GM18498 (cell line): ENCODE measurements around the gene DLK1.

Experiments used
- ATAC-seq: cut with Tn5 transposase; IDR thresholded peaks from one replicate; pipeline ENCODE4 v1.9.1; 2021; ENCODE audit warnings: mild to moderate bottlenecking, moderate library complexity; ENCODE audit not compliant: unreplicated experiment

Gene DLK1

GRCh38 chr14:100731846-100732765, 5.4 kb downstream of the DLK1 start:
- no peak for ATAC-seq

DNA sequence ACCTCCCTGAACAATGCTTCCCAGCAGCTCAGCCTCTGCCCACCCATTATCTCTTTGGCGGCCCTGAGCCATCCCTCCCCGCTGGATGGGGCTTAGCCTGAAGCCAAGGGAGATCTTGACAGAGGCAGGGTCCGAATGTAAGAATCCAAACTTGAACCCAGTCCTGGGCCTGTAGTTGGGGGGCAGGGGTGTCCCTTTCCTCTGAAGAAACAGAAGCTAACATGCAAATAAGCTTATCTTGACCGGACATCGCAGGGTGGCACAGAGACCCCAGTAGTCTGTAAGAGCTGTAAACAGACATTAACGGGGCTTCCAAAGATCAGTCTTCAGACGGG, 6.0 kb downstream of the DLK1 start:
- ATAC-seq, result no peak

DNA sequence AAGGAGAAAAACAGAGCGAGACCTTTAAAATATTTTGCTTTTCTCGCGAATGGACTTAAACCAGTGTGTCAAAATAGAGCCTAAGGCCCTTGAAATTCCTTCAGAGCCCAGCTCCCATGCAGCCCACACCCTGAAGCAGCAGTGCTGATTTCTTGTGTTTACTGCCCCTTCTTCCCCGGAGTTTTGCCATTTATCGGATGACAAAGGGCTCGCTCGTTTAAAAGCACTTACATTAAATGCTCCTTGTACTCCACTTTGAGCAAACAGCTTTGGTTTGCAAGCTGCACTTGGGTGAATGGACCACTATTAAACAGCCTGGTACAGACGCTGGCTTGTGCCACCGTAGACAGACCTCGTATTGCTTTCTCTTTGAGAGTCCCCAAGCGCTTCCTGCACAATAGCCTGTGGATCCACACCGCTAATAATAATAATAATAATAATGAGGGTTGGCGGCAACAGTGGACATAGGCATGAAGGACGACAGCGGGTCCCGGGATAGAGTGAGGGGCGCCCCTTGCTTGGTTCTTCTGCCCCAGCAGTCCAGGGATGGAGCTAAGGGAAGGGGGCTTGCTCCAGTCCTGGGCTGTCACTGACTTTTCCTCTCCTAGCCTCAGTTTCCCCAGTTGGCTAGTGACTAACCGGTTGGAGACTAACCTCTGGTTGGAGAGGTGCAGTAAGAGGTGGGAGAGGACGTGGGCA, 6.6 kb downstream of the DLK1 start:
- ATAC-seq, result no peak

DNA sequence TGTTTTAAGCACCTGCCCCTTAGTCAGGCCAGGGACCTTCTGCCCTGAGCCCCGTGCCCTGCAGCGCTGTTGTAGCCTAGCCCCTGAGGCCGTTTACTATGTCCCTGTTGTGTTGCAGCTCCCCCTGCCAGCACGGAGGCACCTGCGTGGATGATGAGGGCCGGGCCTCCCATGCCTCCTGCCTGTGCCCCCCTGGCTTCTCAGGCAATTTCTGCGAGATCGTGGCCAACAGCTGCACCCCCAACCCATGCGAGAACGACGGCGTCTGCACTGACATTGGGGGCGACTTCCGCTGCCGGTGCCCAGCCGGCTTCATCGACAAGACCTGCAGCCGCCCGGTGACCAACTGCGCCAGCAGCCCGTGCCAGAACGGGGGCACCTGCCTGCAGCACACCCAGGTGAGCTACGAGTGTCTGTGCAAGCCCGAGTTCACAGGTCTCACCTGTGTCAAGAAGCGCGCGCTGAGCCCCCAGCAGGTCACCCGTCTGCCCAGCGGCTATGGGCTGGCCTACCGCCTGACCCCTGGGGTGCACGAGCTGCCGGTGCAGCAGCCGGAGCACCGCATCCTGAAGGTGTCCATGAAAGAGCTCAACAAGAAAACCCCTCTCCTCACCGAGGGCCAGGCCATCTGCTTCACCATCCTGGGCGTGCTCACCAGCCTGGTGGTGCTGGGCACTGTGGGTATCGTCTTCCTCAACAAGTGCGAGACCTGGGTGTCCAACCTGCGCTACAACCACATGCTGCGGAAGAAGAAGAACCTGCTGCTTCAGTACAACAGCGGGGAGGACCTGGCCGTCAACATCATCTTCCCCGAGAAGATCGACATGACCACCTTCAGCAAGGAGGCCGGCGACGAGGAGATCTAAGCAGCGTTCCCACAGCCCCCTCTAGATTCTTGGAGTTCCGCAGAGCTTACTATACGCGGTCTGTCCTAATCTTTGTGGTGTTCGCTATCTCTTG, 7.6 kb downstream of the DLK1 start:
- no peak for ATAC-seq

DNA sequence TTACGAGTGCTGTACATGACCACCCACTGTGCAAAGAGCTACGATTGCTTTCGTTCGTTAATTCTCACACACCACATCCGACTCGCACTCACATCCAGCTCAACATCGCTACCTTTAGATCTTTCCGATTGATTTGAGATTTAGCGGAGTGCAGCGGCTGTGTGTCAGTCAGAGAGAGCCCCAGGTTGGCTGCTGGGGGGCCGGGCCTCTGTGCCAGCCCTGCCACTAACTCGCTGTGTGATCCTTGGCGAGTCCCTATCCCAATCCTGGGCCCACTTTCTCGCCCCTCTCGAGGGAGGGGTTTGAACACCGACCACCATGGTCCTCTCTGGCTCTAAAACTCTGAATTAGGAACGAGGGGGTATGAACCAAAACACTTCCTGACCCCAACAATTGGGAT, 8.6 kb downstream of the DLK1 start:
- no peak for ATAC-seq

GRCh38 chr14:100736269-100737180, 9.8 kb downstream of the DLK1 start:
- ATAC-seq, result no peak

GRCh38 chr14:100737526-100737925, 10.8 kb downstream of the DLK1 start:
- no peak for ATAC-seq

DNA sequence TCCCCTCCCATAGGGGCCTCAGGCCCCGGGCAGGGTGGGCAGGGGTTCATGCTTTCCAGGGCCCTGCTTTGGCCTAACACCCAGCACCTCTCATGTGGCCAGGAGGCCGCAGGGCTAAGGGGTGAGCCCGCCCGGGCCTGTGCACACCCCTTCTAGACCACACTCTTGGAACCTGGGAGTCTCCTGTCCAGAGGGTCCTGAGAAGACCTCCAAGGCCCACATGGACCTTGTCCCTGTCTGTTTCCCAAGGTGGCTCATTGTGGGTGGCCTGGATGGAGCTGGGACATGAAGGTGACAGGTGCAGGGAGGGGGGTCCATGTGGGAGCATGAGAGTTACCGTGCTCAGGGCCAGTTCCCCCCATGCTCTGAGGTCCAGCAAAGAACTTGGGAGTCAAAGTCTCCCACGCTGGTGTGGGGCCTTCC, 11.6 kb downstream of the DLK1 start:
- ATAC-seq, result no peak

DNA sequence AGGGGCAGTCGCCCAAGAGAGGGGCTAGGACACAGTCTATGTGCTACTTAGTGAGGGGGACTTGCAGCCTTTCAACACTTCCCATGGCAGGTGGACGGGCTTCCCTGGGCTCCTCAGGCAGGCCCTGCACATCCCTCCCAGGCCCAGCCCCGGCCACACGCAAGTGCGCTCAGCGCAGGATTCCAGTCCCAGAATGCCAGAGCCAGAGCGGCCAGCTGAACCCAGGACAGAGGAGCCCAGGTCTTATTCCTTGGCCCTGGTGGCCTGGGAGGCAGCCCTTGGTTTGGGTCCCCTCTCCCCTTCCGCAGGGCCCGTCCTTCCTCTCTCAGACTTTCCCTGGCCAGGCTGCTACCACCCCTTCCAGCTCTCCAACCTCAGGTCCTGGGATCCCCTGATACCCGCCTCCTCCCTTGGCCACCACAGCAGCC, 12.0 kb downstream of the DLK1 start:
- no peak for ATAC-seq

GRCh38 chr14:100739306-100739705, 12.6 kb downstream of the DLK1 start:
- no peak for ATAC-seq

GRCh38 chr14:100740196-100740825, 13.6 kb downstream of the DLK1 start:
- no peak for ATAC-seq

GRCh38 chr14:100740929-100741328, 14.2 kb downstream of the DLK1 start:
- no peak for ATAC-seq

GRCh38 chr14:100741966-100742365, 15.3 kb downstream of the DLK1 start:
- no peak for ATAC-seq

- ATAC-seq, result no peak
These were observed 19.6 kb downstream of the DLK1 start for GRCh38 chr14:100746326-100746725.

GRCh38 chr14:100747021-100747586, 20.4 kb downstream of the DLK1 start:
- no peak for ATAC-seq

- ATAC-seq, result no peak
These were observed 21.0 kb downstream of the DLK1 start for GRCh38 chr14:100747736-100748135.

- ATAC-seq, result no peak
These were observed 21.7 kb downstream of the DLK1 start for GRCh38 chr14:100748403-100748802.

- ATAC-seq, result no peak
These were observed 22.3 kb downstream of the DLK1 start for GRCh38 chr14:100748944-100749343.

- no peak for ATAC-seq
These were observed 23.4 kb downstream of the DLK1 start for GRCh38 chr14:100749967-100750597.
